T-helper 9 cell (primary cell): ENCODE results near the gene ING2.
"Not testable (repeated sequence)": the region's sequence is repeated elsewhere in the genome, so short reads cannot be mapped to it uniquely, and the experiment has no call there.

ENCODE experiments used
- DNase-seq: peaks from one replicate; pipeline ENCODE4 v3.0.0-alpha.2; 2020

The ING2 gene

DNA sequence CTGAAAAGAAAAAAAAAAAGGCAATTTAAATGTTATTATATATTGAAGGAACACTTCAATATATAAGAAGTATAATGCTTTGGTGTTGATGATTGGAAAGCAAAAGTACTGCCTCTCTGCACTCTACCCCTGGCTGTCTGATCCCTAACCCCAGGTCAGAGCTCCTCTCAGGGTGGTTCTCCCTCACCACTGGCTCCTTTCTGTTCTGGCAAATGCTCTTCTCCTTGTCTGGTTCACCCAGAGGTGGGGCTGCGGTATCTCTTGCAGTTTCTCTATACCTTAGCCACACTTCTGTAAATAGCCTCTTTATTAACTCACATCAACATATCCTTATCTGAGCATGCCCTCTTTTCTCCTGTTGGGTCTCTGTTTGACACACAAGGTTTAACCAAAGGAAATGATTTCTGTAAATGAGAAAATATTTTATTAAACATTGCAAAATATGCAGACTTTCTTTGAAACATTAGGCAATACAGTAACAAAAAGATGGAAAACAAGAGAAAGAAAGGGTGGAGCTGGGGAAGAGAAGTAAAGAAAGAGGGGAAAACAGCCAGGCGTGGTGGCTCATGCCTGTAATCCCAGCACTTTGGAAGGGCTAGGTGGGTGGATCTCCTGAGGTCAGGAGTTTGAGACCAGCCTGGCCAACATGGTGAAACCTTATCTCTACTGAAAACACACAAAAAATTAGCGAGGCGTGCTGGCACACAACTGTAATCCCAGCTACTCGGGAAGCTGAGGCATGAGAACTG lies 45.7 kb downstream of the ING2 start:
- no peak for DNase-seq

DNA sequence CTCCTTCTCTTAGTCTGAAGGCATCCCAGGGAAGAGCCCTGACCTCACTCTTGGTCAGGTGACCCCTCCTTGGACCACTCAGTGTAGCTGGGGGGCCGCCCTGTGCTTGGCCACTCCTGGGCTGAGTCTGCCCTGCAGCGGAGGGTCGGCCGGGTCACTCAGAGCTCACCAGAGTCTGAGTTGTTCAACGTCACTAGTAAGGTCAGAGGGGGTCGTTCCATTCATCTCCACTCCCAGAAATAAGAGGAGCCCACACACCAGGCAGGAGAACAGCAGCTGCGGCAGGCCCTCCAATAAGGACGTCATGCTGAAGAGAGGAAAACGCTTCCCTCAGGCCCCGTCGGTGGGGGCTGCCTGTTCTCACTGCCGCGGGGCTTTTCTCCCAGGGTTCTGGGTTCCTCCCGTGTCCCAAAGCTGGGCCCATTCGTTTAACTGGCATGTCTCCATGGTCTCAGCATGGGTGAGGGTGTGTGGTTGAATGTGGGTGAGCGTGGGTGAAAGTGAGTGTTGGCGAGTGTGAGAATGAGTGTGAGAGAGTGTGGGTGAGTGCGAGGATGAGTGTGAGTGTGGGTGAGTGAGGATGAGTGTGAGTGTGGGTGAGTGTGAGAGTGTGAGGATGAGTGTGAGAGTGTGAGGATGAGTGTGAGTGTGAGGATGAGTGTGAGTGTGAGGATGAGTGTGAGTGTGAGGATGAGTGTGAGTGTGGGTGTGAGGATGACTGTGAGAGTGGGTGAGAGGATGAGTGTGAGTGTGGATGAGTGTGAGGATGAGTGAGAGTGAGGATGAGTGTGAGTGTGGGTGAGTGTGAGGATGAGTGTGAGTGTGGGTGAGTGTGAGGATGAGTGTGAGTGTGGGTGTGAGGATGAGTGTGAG lies 47.7 kb downstream of the ING2 start:
- no peak for DNase-seq

DNA sequence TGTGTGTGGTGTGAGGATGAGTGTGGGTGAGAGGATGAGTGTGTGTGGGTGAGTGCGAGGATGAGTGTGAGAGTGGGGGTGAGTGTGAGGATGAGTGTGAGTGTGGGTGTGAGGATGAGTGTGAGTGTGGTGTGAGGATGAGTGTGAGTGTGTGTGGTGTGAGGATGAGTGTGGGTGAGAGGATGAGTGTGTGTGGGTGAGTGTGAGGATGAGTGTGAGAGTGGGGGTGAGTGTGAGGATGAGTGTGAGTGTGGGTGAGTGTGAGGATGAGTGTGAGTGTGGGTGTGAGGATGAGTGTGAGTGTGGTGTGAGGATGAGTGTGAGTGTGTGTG lies 48.3 kb downstream of the ING2 start:
- DNase-seq = not testable (repeated sequence)

DNA sequence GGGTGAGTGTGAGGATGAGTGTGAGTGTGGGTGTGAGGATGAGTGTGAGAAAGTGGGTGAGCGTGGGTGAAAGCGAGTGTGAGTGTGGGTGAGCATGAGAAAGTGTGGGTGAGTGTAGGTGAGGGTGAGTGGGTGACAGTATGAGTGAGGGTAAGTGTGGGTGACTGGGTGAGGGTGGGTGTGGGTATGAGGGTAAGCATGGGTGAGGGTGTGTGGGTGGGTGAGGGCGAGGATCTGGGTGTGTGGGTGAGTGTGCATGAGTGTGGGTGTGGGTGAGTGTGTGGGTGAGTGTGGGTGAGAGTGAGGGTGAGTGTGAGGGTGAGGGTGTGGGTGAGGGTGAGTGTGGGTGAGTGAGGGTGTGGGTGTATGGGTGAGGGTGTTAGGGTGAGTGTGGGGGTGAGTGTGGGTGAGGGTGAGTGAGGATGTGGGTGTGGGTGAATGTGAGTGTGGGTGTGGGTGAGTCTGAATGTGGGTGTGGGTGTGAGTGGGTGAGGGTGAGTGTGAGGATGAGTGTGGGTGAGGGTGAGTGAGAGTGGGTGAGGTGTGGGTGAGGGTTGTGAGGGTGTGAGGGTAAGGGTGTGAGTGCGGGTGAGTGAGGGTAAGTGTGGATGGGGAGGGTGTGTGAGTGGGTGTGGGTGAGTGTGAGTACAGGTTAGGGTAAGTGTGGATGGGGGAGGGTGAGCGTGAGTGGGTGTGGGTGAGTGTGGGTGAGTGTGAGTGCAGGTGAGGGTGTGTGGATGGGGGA lies 48.9 kb downstream of the ING2 start:
- no peak for DNase-seq

DNA sequence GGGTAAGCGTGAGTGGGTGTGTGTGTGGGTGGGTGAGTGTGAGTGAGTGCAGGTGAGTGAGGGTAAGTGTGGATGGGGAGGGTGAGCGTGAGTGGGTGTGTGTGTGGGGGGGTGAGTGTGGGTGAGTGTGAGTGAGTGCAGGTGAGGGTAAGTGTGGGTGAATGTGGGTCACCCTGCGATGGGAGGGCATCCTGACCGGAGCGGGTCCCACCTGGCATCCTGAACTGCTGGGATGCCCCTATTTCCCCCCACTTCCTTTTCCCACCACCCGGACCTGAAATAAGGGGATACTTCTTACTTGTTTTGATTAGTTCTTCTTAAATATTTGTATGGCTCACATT lies 49.5 kb downstream of the ING2 start:
- no peak for DNase-seq

DNA sequence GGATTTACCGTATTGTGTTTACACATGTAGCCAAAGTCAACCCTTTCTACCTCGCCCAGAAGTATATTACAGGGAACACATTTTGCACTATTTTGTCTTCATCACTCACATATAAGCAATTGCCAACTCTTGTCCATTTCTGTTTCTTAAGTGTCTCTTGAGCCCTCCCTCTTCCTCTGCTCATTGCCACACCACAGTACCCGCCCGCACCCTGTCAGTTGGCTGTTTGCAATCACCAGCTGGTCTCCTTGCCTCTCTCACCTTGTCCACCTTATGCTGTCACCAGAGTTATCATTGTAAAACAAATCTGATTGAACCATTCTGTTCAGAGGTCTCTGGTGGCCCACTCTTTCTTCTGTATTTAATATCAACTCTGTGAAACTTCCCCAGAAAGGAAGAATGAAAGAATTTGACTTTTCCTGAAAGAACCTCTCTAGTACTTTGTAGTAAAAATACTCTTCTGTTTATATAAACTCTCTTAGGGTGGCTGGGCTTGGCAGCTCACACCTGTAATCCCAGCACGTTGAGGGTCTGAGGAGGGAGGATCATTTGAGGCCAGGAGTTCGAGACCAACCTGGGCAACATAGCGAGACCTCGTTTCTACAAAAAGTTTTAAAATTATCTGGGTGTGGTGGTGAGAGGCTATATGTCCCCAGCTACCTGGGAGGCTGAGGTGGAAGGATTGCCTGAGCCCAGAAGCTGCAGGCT lies 50.2 kb downstream of the ING2 start:
- no peak for DNase-seq

DNA sequence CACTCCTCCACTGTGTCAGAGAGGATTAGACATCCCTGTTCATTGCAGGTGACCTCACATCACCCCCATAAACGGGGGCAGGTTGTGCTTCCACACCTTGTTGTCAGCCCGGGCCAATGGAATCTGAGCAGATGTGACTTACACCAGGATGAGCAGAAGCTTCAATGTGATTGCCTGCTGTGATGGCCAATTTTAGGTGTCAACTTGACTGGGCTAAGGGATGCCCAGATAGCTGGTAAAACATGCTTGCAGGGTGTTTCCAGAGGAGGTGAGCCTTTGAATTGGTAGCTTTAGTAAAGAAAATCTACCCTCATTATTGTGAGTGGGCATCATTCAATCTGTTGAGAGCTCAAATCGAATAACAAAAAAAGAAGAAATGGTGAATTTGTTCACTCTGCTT lies 52.1 kb downstream of the ING2 start:
- no peak for DNase-seq

DNA sequence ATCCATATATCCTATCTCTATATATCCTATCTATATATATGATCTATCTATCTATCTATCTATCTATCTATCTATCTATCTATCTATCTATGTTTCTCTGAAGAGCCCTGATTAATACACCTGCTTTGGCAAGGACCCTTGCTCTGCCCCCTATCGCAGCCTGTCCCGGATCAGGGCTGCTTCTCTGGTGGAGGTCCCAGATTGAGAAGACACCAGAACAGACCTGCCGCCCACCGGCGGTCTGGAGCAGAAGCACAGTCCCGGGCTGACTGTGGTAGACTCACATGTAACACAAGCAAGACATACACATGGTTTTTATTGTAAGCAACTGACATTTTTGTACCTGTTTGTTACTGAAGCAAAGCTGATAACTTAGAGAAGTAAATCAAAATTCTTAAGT lies 52.8 kb downstream of the ING2 start:
- DNase-seq = no peak

DNA sequence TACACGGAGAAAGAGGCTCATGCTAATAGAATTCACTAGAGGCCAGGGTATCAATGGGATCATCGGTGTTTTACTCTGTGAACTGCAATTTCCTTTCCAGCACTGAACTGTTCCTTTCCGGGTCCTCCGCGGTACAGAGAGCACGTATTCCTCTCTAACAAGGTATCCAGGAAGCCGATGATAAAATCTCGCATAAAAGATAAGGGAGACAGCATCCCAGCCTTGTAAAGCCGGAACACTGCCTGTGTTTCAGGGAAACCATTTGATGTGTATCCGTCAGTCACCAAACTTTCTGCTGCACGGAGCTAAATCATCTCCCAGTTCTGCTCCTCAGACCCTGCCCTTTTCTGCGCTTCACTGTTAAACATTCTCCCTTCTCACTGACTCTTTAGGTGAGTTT lies 54.0 kb downstream of the ING2 start:
- DNase-seq = no peak

DNA sequence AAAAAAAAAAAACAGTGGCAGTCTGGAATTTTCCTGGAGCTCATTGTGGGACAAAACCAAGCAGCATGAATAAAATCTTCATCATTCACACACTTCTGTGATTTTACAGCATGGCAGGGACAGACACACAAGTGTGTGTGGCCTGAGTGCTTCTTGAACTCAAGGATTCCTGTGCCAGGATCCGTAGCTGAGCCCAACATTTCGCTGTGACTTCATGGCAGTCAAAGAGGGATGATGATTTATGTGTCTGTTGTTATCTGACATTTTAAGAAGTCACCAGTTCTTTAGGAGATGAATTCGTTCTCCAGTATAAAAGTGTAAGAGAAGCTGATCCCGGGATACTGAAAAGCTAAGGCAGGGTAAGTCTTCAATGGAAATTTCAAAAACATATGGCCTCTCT lies 57.0 kb downstream of the ING2 start:
- DNase-seq = no peak
